Upper lobe of left lung (tissue), 4 donors: Measurements from ENCODE around the gene PTPN5.

Experiments
- EP300 ChIP-seq, 4 donors: sonication (generic); formaldehyde crosslinking; IDR thresholded peaks; one replicate each; pipeline ENCODE4 v1.5.1; 2017; ENCODE audit warnings: antibody characterized with exemption in 4 of 4, control low read depth in 2 of 4
- POLR2A ChIP-seq, 4 donors: fragments of 450-650 bp; IDR thresholded peaks; one replicate each; pipeline ENCODE4 v1.5.1; 2016 to 2017; ENCODE audit warnings: antibody characterized with exemption in 4 of 4, mild to moderate bottlenecking in 2 of 4
- POLR2AphosphoS5 ChIP-seq, 2 donors: sonication (generic); formaldehyde crosslinking; IDR thresholded peaks; one replicate each; pipeline ENCODE4 v1.5.1; 2017; ENCODE audit warnings: antibody characterized with exemption in 2 of 2
- TF ChIP-seq, protein P1 (sequence below), 6 experiments: fragments of 450-650 bp in 4 of 6; fragments of 200-600 bp in 2 of 6; sonication (generic) in 2 of 6; IDR thresholded peaks; one replicate each; pipeline ENCODE4 v1.5.1; 2016 to 2019; ENCODE audit warnings: antibody characterized with exemption in 6 of 6

GRCh38 chr11:18704698-18705097, 86.9 kb downstream of the PTPN5 start:
- no peak for TF ChIP-seq POLR2A (IDR thresholded peaks at IDR 0.05)
- TF ChIP-seq, protein P1, sequence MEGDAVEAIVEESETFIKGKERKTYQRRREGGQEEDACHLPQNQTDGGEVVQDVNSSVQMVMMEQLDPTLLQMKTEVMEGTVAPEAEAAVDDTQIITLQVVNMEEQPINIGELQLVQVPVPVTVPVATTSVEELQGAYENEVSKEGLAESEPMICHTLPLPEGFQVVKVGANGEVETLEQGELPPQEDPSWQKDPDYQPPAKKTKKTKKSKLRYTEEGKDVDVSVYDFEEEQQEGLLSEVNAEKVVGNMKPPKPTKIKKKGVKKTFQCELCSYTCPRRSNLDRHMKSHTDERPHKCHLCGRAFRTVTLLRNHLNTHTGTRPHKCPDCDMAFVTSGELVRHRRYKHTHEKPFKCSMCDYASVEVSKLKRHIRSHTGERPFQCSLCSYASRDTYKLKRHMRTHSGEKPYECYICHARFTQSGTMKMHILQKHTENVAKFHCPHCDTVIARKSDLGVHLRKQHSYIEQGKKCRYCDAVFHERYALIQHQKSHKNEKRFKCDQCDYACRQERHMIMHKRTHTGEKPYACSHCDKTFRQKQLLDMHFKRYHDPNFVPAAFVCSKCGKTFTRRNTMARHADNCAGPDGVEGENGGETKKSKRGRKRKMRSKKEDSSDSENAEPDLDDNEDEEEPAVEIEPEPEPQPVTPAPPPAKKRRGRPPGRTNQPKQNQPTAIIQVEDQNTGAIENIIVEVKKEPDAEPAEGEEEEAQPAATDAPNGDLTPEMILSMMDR (IDR thresholded peaks at IDR 0.05): no peak
- TF ChIP-seq POLR2AphosphoS5 (IDR thresholded peaks at IDR 0.05): no peak
- no peak for TF ChIP-seq EP300 (IDR thresholded peaks at IDR 0.05)
